Glutamatergic neuron (in vitro differentiated cells): ENCODE measurements around the gene MDH1. TPM values are rescaled to one million over a fixed set of nuclear protein-coding genes. Genes with fewer than 3 reads are reported as not detected.
"Not testable (repeated sequence)": the region's sequence is repeated elsewhere in the genome, so short reads cannot be mapped to it uniquely, and the experiment has no call there.

Experiments
- DNase-seq: peaks from one replicate; pipeline ENCODE4 v3.0.0; 2022
- H3K27ac Mint-ChIP-seq: one replicate; pipeline ENCODE4 v1.8.0; 2020; ENCODE audit warnings: mild to moderate bottlenecking, mixed read lengths, inconsistent platforms; ENCODE audit not compliant: unreplicated experiment
- H3K27me3 Mint-ChIP-seq: one replicate; pipeline ENCODE4 v1.8.0; 2020; ENCODE audit warnings: mild to moderate bottlenecking, moderate library complexity, mixed read lengths, inconsistent platforms; ENCODE audit not compliant: unreplicated experiment
- H3K36me3 Mint-ChIP-seq: one replicate; pipeline ENCODE4 v1.8.0; 2020; ENCODE audit warnings: mild to moderate bottlenecking, mixed read lengths, inconsistent platforms; ENCODE audit not compliant: unreplicated experiment
- H3K4me1 Mint-ChIP-seq: one replicate; pipeline ENCODE4 v1.8.0; 2020; ENCODE audit warnings: mild to moderate bottlenecking, low read depth, mixed read lengths, inconsistent platforms; ENCODE audit not compliant: unreplicated experiment
- H3K4me3 Mint-ChIP-seq: one replicate; pipeline ENCODE4 v1.8.0; 2020; ENCODE audit warnings: mild to moderate bottlenecking, mixed read lengths, inconsistent platforms; ENCODE audit not compliant: unreplicated experiment
- H3K9me3 Mint-ChIP-seq: one replicate; pipeline ENCODE4 v1.8.0; 2020; ENCODE audit warnings: mild to moderate bottlenecking, moderate library complexity, mixed read lengths, inconsistent platforms; ENCODE audit not compliant: unreplicated experiment
- CTCF ChIP-seq: fragments of 200-600 bp; sonication (generic); IDR thresholded peaks from one replicate; pipeline ENCODE4 v1.5.0; 2021; ENCODE audit not compliant: partially characterized antibody, unreplicated experiment
- total RNA-seq: library from RNA; stranded (reverse); fragmentation: NEBNext Ultra II Directional; extraction: Animal tissue kit (Norgen Biotek cat#: 25700); gene quantifications from one replicate; pipeline ENCODE4 v1.2.1, GENCODE V29; 2021; ENCODE audit not compliant: unreplicated experiment

The MDH1 gene
- total RNA-seq, 1 donor from 2014 or later, result 103 TPM

- Mint-ChIP-seq H3K27me3 (no peaks in the 10 kb centered on the region), H3K27ac (no peak overlapping the region), H3K9me3 (no peaks in the 10 kb centered on the region), H3K4me3 (no peak overlapping the region), H3K4me1 (no peaks in the 10 kb centered on the region), H3K36me3 (peaks cover 4% of the 10 kb centered on the region)
- no peak for DNase-seq
- TF ChIP-seq CTCF, result no peak
Measured at GRCh38 chr2:63553049-63553448, 35.7 kb upstream of the MDH1 start.

GRCh38 chr2:63555299-63555698 lies 33.5 kb upstream of the MDH1 start:
- no peak overlapping the region for H3K27ac Mint-ChIP-seq
- H3K36me3 Mint-ChIP-seq, result peaks cover 4% of the 10 kb centered on the region
- H3K27me3 Mint-ChIP-seq, result no peaks in the 10 kb centered on the region
- no peaks in the 10 kb centered on the region for H3K9me3 Mint-ChIP-seq
- H3K4me1 Mint-ChIP-seq, result no peaks in the 10 kb centered on the region
- DNase-seq, result no peak
- TF ChIP-seq CTCF, result no peak
- no peak overlapping the region for H3K4me3 Mint-ChIP-seq

- no peaks in the 10 kb centered on the region for H3K9me3 Mint-ChIP-seq
- H3K27ac Mint-ChIP-seq, result no peak overlapping the region
- peaks cover 4% of the 10 kb centered on the region for H3K36me3 Mint-ChIP-seq
- no peak overlapping the region for H3K4me3 Mint-ChIP-seq
- DNase-seq, result no peak
- no peaks in the 10 kb centered on the region for H3K27me3 Mint-ChIP-seq
- no peak for TF ChIP-seq CTCF
- no peaks in the 10 kb centered on the region for H3K4me1 Mint-ChIP-seq
Measured at GRCh38 chr2:63555931-63556330, 32.8 kb upstream of the MDH1 start.

- H3K4me3 Mint-ChIP-seq, H3K27ac Mint-ChIP-seq, H3K4me1 Mint-ChIP-seq, H3K27me3 Mint-ChIP-seq, H3K9me3 Mint-ChIP-seq, DNase-seq, H3K36me3 Mint-ChIP-seq: not testable (repeated sequence)
Measured at GRCh38 chr2:63557819-63558218, 30.9 kb upstream of the MDH1 start.

- H3K36me3 Mint-ChIP-seq, H3K4me1 Mint-ChIP-seq, H3K4me3 Mint-ChIP-seq, H3K9me3 Mint-ChIP-seq, DNase-seq, H3K27me3 Mint-ChIP-seq, H3K27ac Mint-ChIP-seq: not testable (repeated sequence)
Measured at GRCh38 chr2:63558922-63559321, 29.8 kb upstream of the MDH1 start.

- Mint-ChIP-seq H3K27ac (no peak overlapping the region), H3K9me3 (peaks cover 4% of the 10 kb centered on the region), H3K36me3 (peaks cover 2% of the 10 kb centered on the region)
Measured at GRCh38 chr2:63562751-63563150, 26.0 kb upstream of the MDH1 start.

More at GRCh38 chr2:63562751-63563150, 26.0 kb upstream of the MDH1 start:
- Mint-ChIP-seq H3K4me1 (no peaks in the 10 kb centered on the region), H3K27me3 (no peaks in the 10 kb centered on the region), H3K4me3 (no peak overlapping the region)
- no peak for DNase-seq
- TF ChIP-seq CTCF, result no peak
